T-cell (primary cell): ENCODE results near the gene PRKAG2. TPM values are rescaled to one million over a fixed set of nuclear protein-coding genes. Genes with fewer than 3 reads are reported as not detected.
"Not testable (repeated sequence)": the region's sequence is repeated elsewhere in the genome, so short reads cannot be mapped to it uniquely, and the experiment has no call there.

Experiments used
- ATAC-seq, 4 experiments: fragments of 200-7000 bp in 3 of 4; fragments of 150-1000 bp in 1 of 4; cut with Tn5 transposase; replicated peaks in 1 of 4; 1 replicate in 3 of 4; 2 replicates in 1 of 4; pipeline ENCODE4 v1.10.0; 2021; ENCODE audit warnings: moderate library complexity in 3 of 4, mild to moderate bottlenecking in 2 of 4, moderate number of reproducible peaks in 1 of 4
- CTCF ChIA-PET, 2 donors: fragments of 300-600 bp; sonication (Branson Sonifier 250); formaldehyde crosslinking; loops; one replicate each; lab custom pipeline; 2022; ENCODE audit warnings: antibody characterized with exemption in 2 of 2; lab: Charles Lee
- POLR2A ChIA-PET, 2 donors: fragments of 300-600 bp; sonication (Branson Sonifier 250); formaldehyde crosslinking; loops; one replicate each; lab custom pipeline; 2022; ENCODE audit warnings: antibody characterized with exemption in 2 of 2; lab: Charles Lee
- DNase-seq, 35 experiments: peaks; one replicate each; pipeline versions ENCODE4 v3.0.0 to v3.0.0-alpha.2; 2013 to 2023
- H3K27ac ChIP-seq: one replicate; pipeline ENCODE4 v1.5.1; 2013; ENCODE audit warnings: low read length
- H3K27me3 ChIP-seq, 2 experiments: replicated peaks in 1 of 2; 1 replicate in 1 of 2; 2 replicates in 1 of 2; pipeline versions ENCODE4 v1.6.1 to v1.7.0; 2013; ENCODE audit warnings: low read length in 1 of 2, mixed read lengths in 1 of 2; ENCODE audit not compliant: control insufficient read depth in 2 of 2, insufficient read depth in 2 of 2; ENCODE audit errors: extremely low read depth in 1 of 2
- H3K36me3 ChIP-seq, 2 donors: 1 replicate in 1 of 2; 2 replicates in 1 of 2; pipeline versions ENCODE4 v1.6.1 to v1.7.0; 2013; ENCODE audit warnings: low read length in 1 of 2; ENCODE audit not compliant: control insufficient read depth in 2 of 2, insufficient read depth in 1 of 2; ENCODE audit errors: extremely low read depth in 1 of 2
- H3K4me1 ChIP-seq, 2 experiments: 1 replicate in 1 of 2; 2 replicates in 1 of 2; pipeline versions ENCODE4 v1.6.1 to v1.7.0; 2013; ENCODE audit warnings: low read length in 2 of 2, mixed read lengths in 1 of 2; ENCODE audit not compliant: insufficient read depth in 2 of 2, control insufficient read depth in 1 of 2; ENCODE audit errors: extremely low read depth in 1 of 2
- H3K4me3 ChIP-seq, 2 donors: 1 replicate in 1 of 2; 2 replicates in 1 of 2; pipeline versions ENCODE4 v1.5.1 to v1.7.0; 2013; ENCODE audit warnings: mild to moderate bottlenecking in 2 of 2, low read length in 1 of 2, moderate library complexity in 1 of 2; ENCODE audit not compliant: control insufficient read depth in 1 of 2; ENCODE audit errors: extremely low read depth in 1 of 2
- H3K9me3 ChIP-seq: 2 replicates; pipeline ENCODE4 v1.7.0; 2013
- H3K27ac Mint-ChIP-seq, 2 donors: one replicate each; pipeline ENCODE4 v1.8.0; 2020 to 2021; ENCODE audit warnings: mild to moderate bottlenecking in 2 of 2, mixed read lengths in 2 of 2
- H3K27me3 Mint-ChIP-seq, 2 donors: one replicate each; pipeline ENCODE4 v1.8.0; 2021 to 2022; ENCODE audit warnings: mixed read lengths in 2 of 2
- H3K36me3 Mint-ChIP-seq: one replicate; pipeline ENCODE4 v1.8.0; 2021; ENCODE audit warnings: mixed read lengths
- H3K4me1 Mint-ChIP-seq, 3 donors: one replicate each; pipeline ENCODE4 v1.8.0; 2020 to 2022; ENCODE audit warnings: mixed read lengths in 3 of 3, mild to moderate bottlenecking in 1 of 3
- H3K4me3 Mint-ChIP-seq, 3 donors: one replicate each; pipeline ENCODE4 v1.8.0; 2020 to 2022; ENCODE audit warnings: mild to moderate bottlenecking in 3 of 3, mixed read lengths in 3 of 3, moderate library complexity in 3 of 3
- H3K9me3 Mint-ChIP-seq, 3 donors: one replicate each; pipeline ENCODE4 v1.8.0; 2020 to 2022; ENCODE audit warnings: mixed read lengths in 3 of 3
- WGBS: methylation state at CpG from one replicate; pipeline ENCODE4 v1.1.5; 2013; ENCODE audit warnings: missing lambda C conversion rate; ENCODE audit not compliant: insufficient coverage; 5-methylcytosine and 5-hydroxymethylcytosine counted together
- total RNA-seq, 35 experiments: library from RNA in 6 of 35; stranded (reverse) in 6 of 35; fragments of 120-200 nt in 1 of 35; gene quantifications; one replicate each; pipeline versions ENCODE4 v1.2.1 to v1.2.4 and lab custom pipeline; 2013 to 2026

The PRKAG2 gene
- total RNA-seq, 5 donors from 2014 or later (not counting 1 experiment from before 2014, with no cell fraction given): 43.0 to 59.9 (median 49.3) TPM

DNA sequence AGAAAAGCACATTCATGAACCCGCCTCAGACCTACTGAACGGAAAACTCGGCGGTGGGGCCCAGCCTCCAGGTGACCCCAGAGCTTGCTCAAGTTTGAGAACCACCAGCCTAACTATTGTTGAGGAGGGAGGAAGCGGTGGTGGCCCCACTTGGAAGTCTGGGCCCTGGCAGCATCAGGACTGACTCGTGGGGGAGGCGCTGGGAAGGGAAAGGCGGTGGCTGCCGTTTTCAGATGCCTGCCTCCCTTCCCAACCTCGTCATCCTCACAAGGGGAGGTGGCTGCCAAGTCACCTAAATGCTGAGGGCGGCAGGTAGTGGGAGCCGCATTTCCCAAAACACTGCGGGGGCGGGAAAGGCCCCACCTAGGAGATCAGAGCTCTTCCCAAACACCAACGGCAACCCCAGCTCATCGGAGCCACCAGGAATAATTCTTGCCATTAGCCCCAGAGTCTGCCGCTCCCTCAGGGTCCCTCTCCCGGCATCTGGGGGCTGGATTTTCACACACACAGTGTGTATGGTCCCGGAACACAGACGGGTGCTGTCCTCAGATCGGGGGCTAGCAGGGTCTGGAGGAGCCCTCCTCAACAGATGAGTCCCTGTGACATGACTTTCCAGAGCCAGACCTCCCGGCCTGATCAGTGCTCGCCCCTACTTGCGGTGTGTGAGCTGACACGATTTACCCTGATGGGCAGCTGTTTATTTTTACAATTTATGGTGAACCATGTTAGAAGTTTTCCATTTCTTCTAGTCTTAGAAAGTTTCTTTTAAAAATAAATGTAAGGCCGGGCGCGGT, 31.3 kb downstream of the PRKAG2 start:
- no peak overlapping the region for H3K4me3 ChIP-seq
- Mint-ChIP-seq H3K4me3 (no peak overlapping the region), H3K9me3 (no peaks in the 10 kb centered on the region), H3K27ac (no peak overlapping the region), H3K4me1 (peaks cover under 1 to 2% (median 2%) of the 10 kb centered on the region in 3 donors), H3K36me3 (peaks cover 18% of the 10 kb centered on the region), H3K27me3 (no peaks in the 10 kb centered on the region)
- H3K27me3 ChIP-seq: no peaks in the 10 kb centered on the region
- POLR2A ChIA-PET: no interaction called here
- 90% methylated on average over 16 of the region's 28 CpGs for WGBS
- H3K36me3 ChIP-seq: peaks cover 0 to 7% of the 10 kb centered on the region in 2 donors
- CTCF ChIA-PET: no interaction called here
- peaks cover 0 to 8% of the 10 kb centered on the region in 2 experiments for H3K4me1 ChIP-seq
- DNase-seq (no peak), ATAC-seq (no peak)
- H3K27ac ChIP-seq: no peak overlapping the region
- H3K9me3 ChIP-seq: no peaks in the 10 kb centered on the region

DNA sequence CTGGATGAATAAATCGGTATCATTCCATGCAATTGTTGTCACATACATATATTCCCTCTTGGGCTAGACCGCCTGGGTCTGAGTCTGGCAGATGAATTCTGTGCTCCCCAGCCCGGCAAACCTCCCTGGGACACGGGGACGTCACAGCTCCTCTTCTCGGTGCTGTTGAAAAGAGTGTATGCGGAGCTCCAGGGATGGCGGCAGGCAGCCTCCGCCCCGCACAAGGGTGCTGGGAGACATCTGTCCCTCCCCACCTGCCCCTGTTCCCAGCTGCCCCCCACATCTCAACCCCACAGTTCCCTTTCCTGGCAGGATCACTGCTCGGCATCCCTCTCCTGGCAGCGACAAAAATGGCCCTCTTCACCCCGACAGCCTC, 32.1 kb downstream of the PRKAG2 start:
- Mint-ChIP-seq H3K4me3 (no peak overlapping the region), H3K9me3 (no peaks in the 10 kb centered on the region), H3K36me3 (peaks cover 18% of the 10 kb centered on the region), H3K27ac (no peak overlapping the region), H3K4me1 (peaks cover 4 to 7% (median 6%) of the 10 kb centered on the region in 3 donors), H3K27me3 (no peaks in the 10 kb centered on the region)
- no peak for ATAC-seq
- H3K27ac ChIP-seq: no peak overlapping the region
- no peak for DNase-seq
- H3K36me3 ChIP-seq: peaks cover 0 to 7% of the 10 kb centered on the region in 2 donors
- ChIA-PET CTCF (no interaction called here), POLR2A (no interaction called here)
- 96% methylated on average over 7 of the region's 13 CpGs for WGBS
- no peak overlapping the region for H3K4me3 ChIP-seq
- peaks cover under 1 to 11% of the 10 kb centered on the region in 2 experiments for H3K4me1 ChIP-seq
- no peaks in the 10 kb centered on the region for H3K27me3 ChIP-seq
- no peaks in the 10 kb centered on the region for H3K9me3 ChIP-seq

DNA sequence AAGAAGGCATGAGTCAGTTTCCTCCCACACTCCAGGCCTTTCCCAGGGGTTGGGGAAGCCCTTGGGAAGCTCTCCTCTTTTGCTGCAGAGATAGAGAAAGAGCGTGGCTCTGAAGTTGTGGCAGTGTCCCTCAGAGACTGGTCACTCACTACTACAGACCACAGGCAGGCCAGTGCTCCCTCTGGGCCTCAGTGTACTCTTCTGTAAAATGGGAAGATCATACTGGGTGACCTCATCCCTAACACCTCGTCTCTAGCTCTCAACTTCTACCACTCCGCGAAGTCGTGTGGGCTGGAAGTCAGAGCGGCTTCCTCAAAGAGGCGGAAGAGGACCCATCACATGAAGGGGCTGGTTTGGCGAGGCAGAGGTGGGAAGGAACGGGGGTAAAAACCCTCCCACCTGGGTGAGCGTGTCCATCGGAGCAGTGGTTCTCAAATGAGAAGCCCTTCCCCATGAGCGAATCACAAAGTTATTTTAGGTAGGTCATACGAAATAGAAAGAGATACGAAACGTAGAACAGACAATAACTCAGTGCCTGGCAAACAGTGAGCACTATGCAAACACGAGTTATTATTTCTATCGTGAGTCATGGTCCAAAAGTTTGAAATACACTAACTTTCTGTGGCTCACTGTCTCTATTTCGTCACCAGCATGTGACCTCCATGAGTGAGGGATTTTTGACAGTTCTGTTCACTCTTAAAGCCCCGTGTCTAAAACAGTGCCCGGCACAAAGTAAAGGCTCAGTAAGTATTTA, 32.7 kb downstream of the PRKAG2 start:
- H3K27ac ChIP-seq: no peak overlapping the region
- Mint-ChIP-seq H3K4me1 (peaks cover 10 to 12% (median 12%) of the 10 kb centered on the region in 3 donors), H3K27me3 (no peaks in the 10 kb centered on the region), H3K27ac (peak overlapping the region in 1 of 2 donors; percentile 39), H3K9me3 (no peaks in the 10 kb centered on the region), H3K36me3 (peaks cover 18% of the 10 kb centered on the region), H3K4me3 (no peak overlapping the region)
- peaks cover 0 to 7% of the 10 kb centered on the region in 2 donors for H3K36me3 ChIP-seq
- no peaks in the 10 kb centered on the region for H3K9me3 ChIP-seq
- H3K4me1 ChIP-seq: peaks cover 6 to 17% of the 10 kb centered on the region in 2 experiments
- H3K27me3 ChIP-seq: no peaks in the 10 kb centered on the region
- DNase-seq (no peak), ATAC-seq (no peak)
- H3K4me3 ChIP-seq: no peak overlapping the region
- WGBS: 93% methylated on average over 7 of the region's 20 CpGs
- ChIA-PET POLR2A (no interaction called here), CTCF (no interaction called here)

DNA sequence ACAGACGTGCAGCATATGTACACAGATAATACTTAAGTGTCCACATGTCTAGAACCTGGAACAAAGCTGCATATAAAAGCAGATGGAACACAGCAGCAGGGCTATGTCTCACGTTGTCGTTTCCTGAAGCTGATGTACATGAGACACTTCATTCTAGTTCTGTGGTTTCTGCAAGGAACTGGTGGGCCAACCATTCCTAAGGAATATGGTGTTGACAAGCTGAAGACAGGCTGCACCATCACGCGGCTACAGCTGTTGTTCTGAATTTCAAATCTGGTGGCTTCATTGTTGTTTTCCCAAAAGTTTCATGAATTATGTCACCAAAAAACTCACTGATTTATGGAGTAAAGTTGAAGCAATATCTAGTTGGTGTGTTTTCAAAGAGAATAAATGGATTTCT, 33.7 kb downstream of the PRKAG2 start:
- WGBS: 84% methylated on average over 3 of the region's 5 CpGs
- Mint-ChIP-seq H3K4me3 (no peak overlapping the region), H3K27me3 (no peaks in the 10 kb centered on the region), H3K27ac (peak overlapping the region in 1 of 2 donors; percentile 12), H3K36me3 (peaks cover 18% of the 10 kb centered on the region), H3K9me3 (no peaks in the 10 kb centered on the region), H3K4me1 (peaks cover 15 to 22% (median 20%) of the 10 kb centered on the region in 3 donors)
- no peak for DNase-seq
- H3K9me3 ChIP-seq: no peaks in the 10 kb centered on the region
- CTCF ChIA-PET: no interaction called here
- H3K4me3 ChIP-seq: no peak overlapping the region
- H3K27ac ChIP-seq: no peak overlapping the region
- POLR2A ChIA-PET: interaction anchor here in 1 of 2 donors (0.5 kb wide), 1 partner anchor 26 kb away, joined by 3 read pairs; no protein-coding TSS in a partner anchor
- no peaks in the 10 kb centered on the region for H3K27me3 ChIP-seq
- no peak for ATAC-seq
- H3K36me3 ChIP-seq: peaks cover 0 to 6% of the 10 kb centered on the region in 2 donors
- peaks cover 8 to 28% of the 10 kb centered on the region in 2 experiments for H3K4me1 ChIP-seq

DNA sequence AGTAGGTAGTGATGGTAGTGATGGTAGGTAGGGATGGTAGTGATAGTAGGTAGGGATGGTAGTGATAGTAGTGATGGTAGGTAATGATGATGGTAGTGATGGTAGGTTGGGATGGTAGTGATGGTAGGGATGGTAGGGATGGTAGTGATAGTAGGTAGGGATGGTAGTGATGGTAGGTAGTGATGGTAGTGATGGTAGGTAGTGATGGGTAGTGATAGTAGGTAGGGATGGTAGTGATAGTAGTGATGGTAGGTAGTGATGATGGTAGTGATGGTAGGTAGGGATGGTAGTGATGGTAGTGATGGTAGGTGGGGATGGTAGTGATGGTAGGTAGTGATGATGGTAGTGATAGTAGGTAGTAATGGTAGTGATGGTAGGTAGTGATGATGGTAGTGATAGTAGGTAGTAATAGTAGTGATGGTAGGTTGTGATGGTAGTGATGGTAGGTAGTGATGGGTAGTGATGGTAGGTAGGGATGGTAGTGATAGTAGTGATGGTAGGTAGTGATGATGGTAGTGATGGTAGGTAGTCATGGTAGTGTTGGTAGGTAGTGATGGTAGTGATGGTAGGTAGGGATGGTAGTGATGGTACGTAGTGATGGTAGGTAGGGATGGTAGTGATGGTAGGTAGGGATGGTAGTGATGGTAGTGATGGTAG, 35.4 kb downstream of the PRKAG2 start:
- POLR2A ChIA-PET, H3K27me3 Mint-ChIP-seq, H3K9me3 ChIP-seq, H3K9me3 Mint-ChIP-seq, H3K27me3 ChIP-seq, H3K36me3 ChIP-seq, ATAC-seq, DNase-seq, H3K27ac ChIP-seq, H3K27ac Mint-ChIP-seq, CTCF ChIA-PET, H3K4me3 ChIP-seq, H3K4me3 Mint-ChIP-seq: not testable (repeated sequence)
- WGBS: 100% methylated on average over 1 of the region's 1 CpG
- Mint-ChIP-seq H3K4me1 (peaks cover 18 to 28% (median 25%) of the 10 kb centered on the region in 3 donors), H3K36me3 (peaks cover 14% of the 10 kb centered on the region)
- H3K4me1 ChIP-seq: peaks cover 8 to 30% of the 10 kb centered on the region in 2 experiments
